GM19025 (cell line): ENCODE measurements around the gene TOR1B.

Experiments
- ATAC-seq: cut with Tn5 transposase; IDR thresholded peaks from one replicate; pipeline ENCODE4 v1.9.1; 2021; ENCODE audit warnings: mild to moderate bottlenecking, low read depth, moderate library complexity; ENCODE audit not compliant: unreplicated experiment

TOR1B gene

GRCh38 chr9:129811967-129812363 is 9.0 kb downstream of the TOR1B start:
- no peak for ATAC-seq

GRCh38 chr9:129812385-129812784 is 9.4 kb downstream of the TOR1B start:
- ATAC-seq: no peak

- ATAC-seq: no peak
Measured at GRCh38 chr9:129813661-129814060, 10.7 kb downstream of the TOR1B start.

DNA sequence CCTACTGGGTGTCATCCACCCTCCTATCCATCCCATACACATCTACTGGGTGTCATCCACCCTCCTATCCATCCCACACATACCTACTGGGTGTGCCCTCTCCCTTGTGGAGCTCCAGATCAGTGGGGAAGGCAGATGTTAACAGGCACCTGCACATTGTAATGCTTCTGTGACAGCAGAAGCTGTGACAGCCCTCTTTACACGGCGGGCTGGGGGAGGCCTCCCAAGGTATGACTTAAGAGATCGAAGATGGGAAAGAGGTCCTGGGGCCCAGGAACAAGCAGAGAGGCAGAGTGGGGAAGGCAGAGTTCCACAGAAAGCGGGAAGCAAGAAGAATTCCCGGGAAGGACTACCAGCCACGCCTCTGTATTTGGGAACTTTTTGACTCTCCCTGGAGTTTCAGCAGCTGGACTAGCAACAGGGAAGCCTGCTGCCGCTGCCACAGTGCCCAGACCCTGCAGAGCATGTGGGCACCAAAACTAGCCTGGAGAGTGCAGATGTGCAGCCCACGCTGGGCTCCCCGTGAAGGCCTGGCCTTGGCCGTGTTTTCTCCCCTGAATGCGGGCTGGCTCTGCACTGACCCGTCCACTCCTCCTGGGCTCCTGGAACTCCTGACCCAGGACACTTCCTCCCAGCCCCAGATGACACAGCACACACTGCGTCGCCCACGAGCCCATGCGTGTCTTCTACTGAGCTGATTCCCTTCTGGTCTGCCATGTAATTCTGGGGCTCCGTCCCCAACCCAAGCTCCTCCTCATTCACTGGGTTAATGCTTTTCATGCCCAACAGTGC is 11.6 kb downstream of the TOR1B start:
- no peak for ATAC-seq

- no peak for ATAC-seq
Measured at GRCh38 chr9:129815278-129815677, 12.3 kb downstream of the TOR1B start.

DNA sequence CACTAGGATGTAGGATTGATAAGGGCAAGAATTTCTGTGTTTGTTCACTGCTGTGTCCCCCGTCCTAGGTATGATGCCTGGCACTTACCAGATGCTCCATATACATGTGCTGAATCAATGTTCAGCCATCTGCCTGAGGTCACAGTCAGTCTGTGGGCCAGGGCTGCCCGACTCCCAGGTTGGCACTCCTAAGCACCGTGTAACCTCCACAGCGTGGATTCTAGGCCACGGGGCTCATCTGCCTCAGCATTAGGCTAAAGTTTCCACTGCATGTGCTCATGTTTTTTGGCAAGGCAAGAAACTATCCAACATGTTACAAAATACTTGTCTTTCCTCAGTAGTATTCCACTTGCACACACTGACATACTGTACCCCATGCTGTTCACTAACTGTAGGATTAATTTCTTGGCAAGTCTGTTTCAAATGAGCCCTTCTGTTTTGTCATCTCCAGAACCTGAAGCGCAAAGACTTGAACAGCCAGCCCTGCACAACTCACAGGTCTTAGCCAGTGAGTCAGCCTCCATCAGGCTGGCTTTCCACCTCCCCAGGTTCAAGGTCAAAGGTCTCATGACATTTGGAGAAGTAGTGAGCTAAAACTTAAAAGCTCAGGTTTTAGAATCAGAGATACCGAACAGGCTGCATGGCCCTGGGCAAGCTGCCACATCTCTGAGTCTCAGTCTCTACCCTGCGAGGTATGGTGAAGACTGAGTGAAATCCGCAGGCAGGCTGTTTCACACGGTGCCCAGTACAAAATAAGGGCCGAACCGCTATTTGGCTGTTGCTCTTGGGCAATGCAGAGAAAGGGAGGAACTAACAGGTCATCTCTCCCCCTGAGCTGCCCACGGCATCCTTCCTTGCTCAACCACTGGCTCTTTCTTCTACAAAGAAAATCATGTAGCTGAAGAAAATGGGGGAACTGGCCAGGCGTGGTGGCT is 13.8 kb downstream of the TOR1B start:
- ATAC-seq: no peak

DNA sequence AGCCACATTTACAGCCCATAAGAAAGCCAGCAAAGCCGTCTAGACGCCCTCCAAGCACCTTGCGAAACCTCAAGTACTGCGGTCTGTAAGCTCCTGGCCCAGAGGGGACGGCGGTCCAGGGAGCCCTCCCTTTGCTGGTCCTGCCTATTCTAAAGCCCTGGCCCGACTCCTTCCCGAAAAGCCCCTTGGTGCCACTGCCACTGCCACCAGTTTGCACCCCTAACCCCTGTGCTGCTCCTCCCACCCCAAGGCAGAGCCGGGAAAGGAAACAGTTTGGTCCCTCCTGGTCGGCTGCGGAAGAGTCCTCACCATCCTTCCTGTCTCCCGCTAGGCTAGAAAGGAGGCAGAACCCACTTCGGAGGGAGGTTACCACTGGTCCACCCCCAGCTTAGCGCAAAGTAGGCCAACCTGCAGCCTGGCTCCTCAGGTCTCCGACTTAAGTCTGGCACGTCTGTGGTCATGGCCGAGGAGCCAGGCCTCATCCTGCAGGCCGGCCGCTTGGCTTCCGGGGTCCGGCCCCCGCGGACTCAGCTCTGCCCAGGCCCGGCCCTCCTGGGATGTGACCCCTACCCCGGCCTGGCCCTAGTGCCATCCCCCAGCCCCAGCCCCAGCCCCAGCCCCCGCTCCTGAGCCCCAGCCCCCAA is 20.0 kb downstream of the TOR1B start:
- ATAC-seq: no peak

DNA sequence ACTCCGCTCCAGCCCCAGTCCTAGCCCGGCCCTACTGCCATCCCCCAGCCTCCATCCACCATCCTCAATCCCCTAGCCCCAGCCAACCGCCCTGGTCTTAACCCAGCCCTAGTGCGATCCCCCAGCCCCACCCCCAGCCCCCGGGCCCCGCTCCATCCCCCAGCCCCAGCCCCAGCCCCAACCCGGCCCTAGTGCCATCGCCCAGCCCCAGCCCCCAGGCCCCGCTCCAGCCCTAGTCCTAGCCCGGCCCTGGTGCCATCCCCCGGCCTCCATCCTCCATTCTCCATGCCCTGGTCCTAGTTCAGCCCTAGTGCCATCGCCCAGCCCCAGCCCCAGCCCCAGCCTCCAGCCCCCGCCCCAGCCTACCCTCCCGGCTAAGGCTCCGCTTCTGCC is 20.6 kb downstream of the TOR1B start:
- ATAC-seq: no peak

GRCh38 chr9:129823935-129824601 is 21.1 kb downstream of the TOR1B start, which contains the start of gene TOR1A:
TSS of gene TOR1A (minus strand) at chr9:129824136. CDS start at chr9:129824085, 51 bp downstream.
- ATAC-seq: peak; percentile 94

DNA sequence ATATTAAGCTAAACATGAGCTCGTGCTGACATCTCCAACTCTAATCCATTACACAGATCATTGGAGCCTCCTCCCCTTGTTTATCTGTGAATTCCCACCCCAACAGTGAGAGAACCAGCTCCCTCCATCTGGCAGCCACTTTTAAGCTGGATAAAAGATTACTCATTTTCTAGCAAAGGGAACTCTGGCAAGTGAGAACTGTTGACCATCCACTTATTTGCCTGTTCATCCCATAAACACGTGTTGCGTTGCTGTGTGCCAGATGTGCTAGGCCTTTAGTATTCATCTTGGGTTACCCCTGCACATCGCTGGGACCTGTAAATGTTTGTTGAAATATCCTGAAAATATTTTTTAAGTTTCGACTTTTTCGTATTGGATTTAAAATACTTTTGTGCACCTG is 23.4 kb downstream of the TOR1B start:
- no peak for ATAC-seq

GRCh38 chr9:129826759-129827158 is 23.8 kb downstream of the TOR1B start:
- ATAC-seq: no peak

GRCh38 chr9:129828051-129828450 is 25.1 kb downstream of the TOR1B start:
- no peak for ATAC-seq

GRCh38 chr9:129828969-129829368 is 26.0 kb downstream of the TOR1B start:
- no peak for ATAC-seq

DNA sequence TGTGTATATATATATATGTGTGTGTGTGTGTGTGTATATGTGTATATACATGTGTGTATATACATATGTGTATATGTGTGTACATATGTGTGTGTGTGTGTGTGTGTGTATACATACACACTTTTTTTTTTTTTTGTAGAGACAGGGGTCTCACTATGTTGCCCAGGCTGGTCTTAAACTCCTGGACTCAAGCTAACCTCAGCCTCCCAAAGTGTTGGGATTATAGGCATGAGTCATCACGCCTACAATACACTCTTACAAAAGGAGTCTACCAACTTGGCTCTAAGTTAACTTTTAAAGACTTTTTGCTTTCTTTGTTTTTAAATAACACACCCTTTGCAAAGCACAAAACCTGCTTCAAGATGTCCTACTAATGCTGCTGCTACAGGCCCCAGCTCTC is 30.0 kb downstream of the TOR1B start:
- no peak for ATAC-seq

- ATAC-seq: peak; percentile 17
Measured at GRCh38 chr9:129834489-129835127, 31.6 kb downstream of the TOR1B start.

GRCh38 chr9:129835128-129835859 is 32.3 kb downstream of the TOR1B start, which contains the start of the genes C9orf78 and USP20:
TSS of gene C9orf78 (minus strand) at chr9:129835275. CDS start at chr9:129835221, 54 bp downstream.
TSS of gene USP20 (plus strand) at chr9:129835458. CDS start at chr9:129852556, 17,098 bp downstream.
- ATAC-seq: peak; percentile 94

DNA sequence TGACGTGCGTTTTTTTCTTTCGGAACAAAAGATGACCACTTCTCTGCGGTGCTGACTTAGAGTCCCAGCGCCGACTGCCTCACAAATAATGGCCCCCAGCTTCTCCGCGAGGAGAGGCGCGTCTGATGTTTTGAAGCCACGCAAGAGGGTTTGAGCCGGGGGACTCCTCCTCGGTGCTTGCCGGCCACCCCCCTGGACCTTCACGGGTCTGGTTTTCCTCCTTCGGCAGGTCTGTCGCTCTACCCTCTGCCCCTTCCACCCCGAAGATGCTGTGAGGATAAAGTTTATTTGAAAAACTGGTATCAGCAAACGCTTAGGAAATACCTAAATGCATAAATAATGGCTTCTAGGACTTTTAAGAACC is 32.9 kb downstream of the TOR1B start:
- ATAC-seq: no peak

DNA sequence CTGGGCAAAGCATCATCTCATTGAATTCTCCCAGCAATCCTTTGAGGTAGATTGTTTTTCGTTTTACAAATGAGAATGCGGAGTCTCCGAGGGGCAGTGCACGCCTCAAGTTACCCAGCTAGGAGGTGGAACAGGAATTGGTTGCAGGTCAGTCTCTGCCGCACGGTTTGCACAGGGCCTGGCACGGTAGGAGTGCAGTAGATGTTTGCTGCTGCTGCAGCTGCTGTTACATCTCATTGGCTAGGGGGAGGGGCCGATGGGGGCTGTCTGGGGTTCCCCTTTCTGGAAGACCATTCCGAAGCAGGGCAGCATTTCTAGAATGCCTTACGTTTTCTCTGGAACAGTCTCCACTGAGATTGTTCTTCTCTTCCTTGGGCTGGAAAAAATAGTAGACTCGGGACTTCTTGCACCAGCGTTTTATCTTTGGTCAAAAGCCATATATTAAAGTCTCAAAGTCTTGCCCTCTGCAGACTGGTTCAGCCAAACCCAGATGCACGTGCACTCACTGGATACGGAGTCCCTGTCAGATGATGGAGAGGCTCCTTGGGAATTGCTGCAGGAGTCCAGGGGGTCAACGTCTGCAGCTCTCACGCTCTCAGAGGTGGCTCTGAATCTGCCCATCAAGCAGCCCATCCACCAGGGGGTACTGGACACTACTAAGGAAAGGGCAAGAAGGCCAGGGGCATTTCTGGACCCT is 33.5 kb downstream of the TOR1B start:
- no peak for ATAC-seq
